Uterus (tissue), 4 donors: ENCODE data around the gene DYNC1H1. TPM values are rescaled to one million over a fixed set of nuclear protein-coding genes. Genes with fewer than 3 reads are reported as not detected.

Experiments used
- DNase-seq, 2 donors: peaks; one replicate each; pipeline ENCODE4 v3.0.0-alpha.2; 2019 to 2020
- H3K27ac ChIP-seq, 2 donors: fragments of 200-600 bp; sonication (generic); 1 replicate in 1 of 2; 2 replicates in 1 of 2; pipeline ENCODE4 v1.5.1; 2016 to 2018
- H3K27me3 ChIP-seq, 2 donors: fragments of 200-600 bp; sonication (generic); one replicate each; pipeline ENCODE4 v1.5.1; 2018 to 2019; ENCODE audit warnings: control low read depth in 1 of 2
- H3K36me3 ChIP-seq, 2 donors: fragments of 200-600 bp; sonication (generic); one replicate each; pipeline ENCODE4 v1.5.1; 2019; ENCODE audit warnings: control low read depth in 1 of 2
- H3K4me1 ChIP-seq, 2 donors: fragments of 200-600 bp; sonication (generic); one replicate each; pipeline ENCODE4 v1.5.1; 2018 to 2019; ENCODE audit warnings: control low read depth in 1 of 2
- H3K4me3 ChIP-seq, 2 donors: fragments of 200-600 bp; sonication (generic); 1 replicate in 1 of 2; 2 replicates in 1 of 2; pipeline ENCODE4 v1.5.1; 2018 to 2019; ENCODE audit warnings: mild to moderate bottlenecking in 1 of 2
- H3K9me3 ChIP-seq, 2 donors: fragments of 200-600 bp; sonication (generic); one replicate each; pipeline ENCODE4 v1.5.1; 2019; ENCODE audit warnings: control low read depth in 1 of 2
- CTCF ChIP-seq, 4 experiments: fragments of 200-600 bp in 2 of 4; fragments of 450-650 bp in 2 of 4; sonication (generic) in 2 of 4; IDR thresholded peaks; one replicate each; pipeline ENCODE4 v1.5.1; 2016 to 2019; ENCODE audit warnings: antibody characterized with exemption in 4 of 4, mild to moderate bottlenecking in 2 of 4, moderate library complexity in 1 of 4
- POLR2A ChIP-seq, 2 donors: fragments of 450-650 bp; IDR thresholded peaks; one replicate each; pipeline ENCODE4 v1.6.1; 2016; ENCODE audit warnings: antibody characterized with exemption in 2 of 2, mild to moderate bottlenecking in 1 of 2, moderate library complexity in 1 of 2
- intact Hi-C: fragments of 100-400 bp; cut with DNase I; formaldehyde crosslinking; loops from one replicate; pipeline ENCODE4 v1.15.1; 2023; ENCODE audit warnings: low total_unique reads
- total RNA-seq, 4 donors: library from RNA; depleted of rRNA in 3 of 4; stranded (reverse); fragments of >200 nt in 3 of 4; gene quantifications; one replicate each; pipeline versions ENCODE4 v1.1.0 to v1.2.4, GENCODE V29; 2014 to 2023
- donor health status: DM: yes; HTN: yes; CAD: no.

DYNC1H1 gene
- total RNA-seq, 4 donors from 2014 or later = 251 to 634 (median 479) TPM

GRCh38 chr14:101992708-101993107 lies 28.3 kb downstream of the DYNC1H1 start:
- TF ChIP-seq CTCF (IDR thresholded peaks at IDR 0.05) (no peak), POLR2A (IDR thresholded peaks at IDR 0.05) (no peak)
- Histone ChIP-seq H3K36me3 (no peaks in the 10 kb centered on the region), H3K4me1 (no peaks in the 10 kb centered on the region), H3K9me3 (no peaks in the 10 kb centered on the region), H3K4me3 (no peak overlapping the region), H3K27me3 (no peaks in the 10 kb centered on the region), H3K27ac (no peak overlapping the region)
- no peak for DNase-seq
- intact Hi-C loops = no loop called here

- no peaks in the 10 kb centered on the region for H3K36me3 ChIP-seq
- no peak overlapping the region for H3K27ac ChIP-seq
- intact Hi-C loops = no loop called here
- no peaks in the 10 kb centered on the region for H3K4me1 ChIP-seq
- no peaks in the 10 kb centered on the region for H3K9me3 ChIP-seq
- H3K4me3 ChIP-seq = no peak overlapping the region
- no peaks in the 10 kb centered on the region for H3K27me3 ChIP-seq
- DNase-seq = no peak
- no peak for TF ChIP-seq POLR2A (IDR thresholded peaks at IDR 0.05)
- TF ChIP-seq CTCF (IDR thresholded peaks at IDR 0.05) = no peak
Observed at GRCh38 chr14:101997429-101998336, 33.3 kb downstream of the DYNC1H1 start.

GRCh38 chr14:102000902-102001301 lies 36.5 kb downstream of the DYNC1H1 start:
- Histone ChIP-seq H3K4me3 (no peak overlapping the region), H3K27ac (no peak overlapping the region), H3K4me1 (no peaks in the 10 kb centered on the region), H3K9me3 (no peaks in the 10 kb centered on the region), H3K36me3 (no peaks in the 10 kb centered on the region), H3K27me3 (no peaks in the 10 kb centered on the region)
- no peak for DNase-seq
- TF ChIP-seq CTCF (IDR thresholded peaks at IDR 0.05) (no peak), POLR2A (IDR thresholded peaks at IDR 0.05) (no peak)
- intact Hi-C loops = no loop called here

- TF ChIP-seq POLR2A (IDR thresholded peaks at IDR 0.05) (no peak), CTCF (IDR thresholded peaks at IDR 0.05) (no peak)
- Histone ChIP-seq H3K9me3 (no peaks in the 10 kb centered on the region), H3K36me3 (no peaks in the 10 kb centered on the region), H3K27me3 (no peaks in the 10 kb centered on the region), H3K4me1 (no peaks in the 10 kb centered on the region), H3K27ac (no peak overlapping the region), H3K4me3 (no peak overlapping the region)
- intact Hi-C loops = no loop called here
- no peak for DNase-seq
Observed at GRCh38 chr14:102005336-102005735, 41.0 kb downstream of the DYNC1H1 start.

GRCh38 chr14:102007916-102008418 lies 43.6 kb downstream of the DYNC1H1 start:
- DNase-seq = no peak
- intact Hi-C loops = no loop called here
- Histone ChIP-seq H3K36me3 (no peaks in the 10 kb centered on the region), H3K27ac (no peak overlapping the region), H3K27me3 (no peaks in the 10 kb centered on the region), H3K4me3 (no peak overlapping the region), H3K9me3 (no peaks in the 10 kb centered on the region), H3K4me1 (no peaks in the 10 kb centered on the region)
- TF ChIP-seq POLR2A (IDR thresholded peaks at IDR 0.05) = no peak
- TF ChIP-seq CTCF (IDR thresholded peaks at IDR 0.05) = no peak
